Activated naive CD8-positive, alpha-beta T cell (primary cell): Measurements from ENCODE around the gene SMTNL2.

ENCODE experiments used
- H3K27ac Mint-ChIP-seq: one replicate; pipeline ENCODE4 v1.8.0; 2021; ENCODE audit warnings: mixed read lengths
- H3K27me3 Mint-ChIP-seq: one replicate; pipeline ENCODE4 v1.8.0; 2021; ENCODE audit warnings: mixed read lengths
- H3K36me3 Mint-ChIP-seq: one replicate; pipeline ENCODE4 v1.8.0; 2021; ENCODE audit warnings: mixed read lengths
- H3K4me1 Mint-ChIP-seq: one replicate; pipeline ENCODE4 v1.8.0; 2021; ENCODE audit warnings: low read depth, mixed read lengths
- H3K4me3 Mint-ChIP-seq: one replicate; pipeline ENCODE4 v1.8.0; 2021; ENCODE audit warnings: mild to moderate bottlenecking, mixed read lengths
- H3K9me3 Mint-ChIP-seq: one replicate; pipeline ENCODE4 v1.8.0; 2021; ENCODE audit warnings: low read depth, mixed read lengths

SMTNL2 gene

DNA sequence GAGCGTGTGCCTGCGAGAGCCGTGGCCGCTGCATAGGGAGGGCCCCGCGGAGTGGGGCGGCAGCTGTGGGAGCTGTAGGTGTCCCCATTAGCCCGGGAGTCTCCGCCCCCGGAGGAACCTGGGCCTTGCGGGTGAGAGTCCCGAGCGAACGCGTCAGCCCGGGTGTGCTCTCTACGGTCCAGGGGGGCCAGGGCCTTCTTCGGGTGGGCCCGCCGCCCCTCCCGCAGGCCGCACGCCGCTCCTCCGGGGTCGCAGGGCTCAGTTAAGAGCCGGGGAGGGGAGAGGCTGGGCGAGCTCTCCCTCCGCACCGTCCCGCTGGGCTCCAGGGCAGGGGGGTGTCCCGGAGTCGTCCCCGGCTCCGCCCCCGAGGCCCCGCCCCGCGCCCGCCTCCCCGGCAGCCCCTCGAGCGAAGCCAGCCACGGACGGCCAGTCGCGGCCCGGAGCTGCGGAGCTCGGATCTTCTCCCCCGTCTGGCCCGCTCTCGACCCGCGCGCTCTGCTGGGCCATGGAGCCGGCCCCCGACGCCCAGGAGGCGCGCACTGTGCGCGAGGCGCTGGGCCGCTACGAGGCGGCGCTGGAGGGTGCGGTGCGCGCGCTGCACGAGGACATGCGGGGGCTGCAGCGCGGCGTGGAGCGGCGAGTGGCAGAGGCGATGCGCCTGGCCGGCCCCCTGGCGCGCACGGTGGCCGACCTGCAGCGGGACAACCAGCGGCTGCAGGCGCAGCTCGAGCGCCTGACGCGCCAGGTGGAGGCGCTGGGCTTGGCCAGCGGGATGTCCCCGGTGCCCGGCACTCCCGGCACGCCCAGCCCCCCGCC is at the start of gene SMTNL2:
Gene SMTNL2 (plus strand): TSS at position 429 of the 816 bp plus-strand sequence. CDS start 77 bp downstream, at position 506.
- Mint-ChIP-seq H3K4me1 (peaks cover 6% of the 10 kb centered on the region), H3K27me3 (peaks cover 12% of the 10 kb centered on the region), H3K4me3 (peak within 1 kb of the TSS; percentile 83), H3K9me3 (no peaks in the 10 kb centered on the region), H3K36me3 (no peaks in the 10 kb centered on the region), H3K27ac (no peak within 1 kb of the TSS)

DNA sequence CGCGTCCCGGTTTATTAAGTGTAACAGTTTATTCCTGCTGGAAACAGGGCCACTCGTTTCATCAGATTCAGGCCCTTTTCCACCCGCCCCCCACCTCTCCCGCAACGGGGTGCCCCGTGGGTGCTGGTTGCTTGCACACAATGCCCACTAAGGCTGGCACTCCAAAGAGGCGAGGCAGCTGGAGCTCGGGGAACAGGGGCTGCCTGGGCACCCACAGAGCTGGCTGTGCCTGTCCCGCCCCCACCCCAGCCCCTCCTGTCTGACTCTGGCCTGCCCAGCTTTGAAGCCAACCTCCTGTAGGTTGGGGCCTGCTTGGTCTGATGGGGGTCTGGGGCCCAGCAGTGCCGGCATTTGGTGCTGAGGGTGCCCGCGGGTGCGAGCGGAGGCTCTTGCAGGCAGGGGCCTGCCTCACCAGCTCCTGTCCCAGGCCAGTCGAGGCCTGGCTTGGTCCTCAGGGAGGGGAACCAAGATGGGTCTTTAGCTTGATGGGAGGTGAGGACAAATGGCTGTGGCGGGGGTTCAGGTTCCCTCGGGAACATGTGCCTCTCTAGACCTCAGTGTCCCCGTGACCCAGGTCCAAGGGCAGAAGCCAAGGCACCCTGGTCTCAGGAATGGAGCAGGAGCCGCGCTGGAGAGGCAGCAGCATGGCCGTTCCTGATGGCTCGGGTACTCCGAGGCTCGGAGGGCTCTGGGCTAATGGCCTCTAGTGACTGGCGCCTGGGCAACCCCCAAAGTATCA is 49.2 kb upstream of the SMTNL2 start:
- Mint-ChIP-seq H3K27ac (no peak overlapping the region), H3K9me3 (no peaks in the 10 kb centered on the region), H3K4me3 (no peak overlapping the region), H3K27me3 (peaks cover 2% of the 10 kb centered on the region), H3K36me3 (no peaks in the 10 kb centered on the region), H3K4me1 (peaks cover 8% of the 10 kb centered on the region)

GRCh38 chr17:4535667-4536258 is 48.6 kb upstream of the SMTNL2 start:
- no peak overlapping the region for H3K27ac Mint-ChIP-seq
- peaks cover 2% of the 10 kb centered on the region for H3K27me3 Mint-ChIP-seq
- H3K9me3 Mint-ChIP-seq, result no peaks in the 10 kb centered on the region
- H3K4me3 Mint-ChIP-seq, result no peak overlapping the region
- H3K36me3 Mint-ChIP-seq, result no peaks in the 10 kb centered on the region
- peaks cover 8% of the 10 kb centered on the region for H3K4me1 Mint-ChIP-seq

GRCh38 chr17:4536259-4536741 is 48.0 kb upstream of the SMTNL2 start:
- H3K36me3 Mint-ChIP-seq, result no peaks in the 10 kb centered on the region
- H3K27me3 Mint-ChIP-seq, result peaks cover 2% of the 10 kb centered on the region
- no peak overlapping the region for H3K4me3 Mint-ChIP-seq
- H3K4me1 Mint-ChIP-seq, result peaks cover 8% of the 10 kb centered on the region
- no peak overlapping the region for H3K27ac Mint-ChIP-seq
- no peaks in the 10 kb centered on the region for H3K9me3 Mint-ChIP-seq

- H3K4me3 Mint-ChIP-seq, result no peak overlapping the region
- peaks cover 8% of the 10 kb centered on the region for H3K4me1 Mint-ChIP-seq
- no peaks in the 10 kb centered on the region for H3K9me3 Mint-ChIP-seq
- H3K36me3 Mint-ChIP-seq, result no peaks in the 10 kb centered on the region
- H3K27me3 Mint-ChIP-seq, result peaks cover 2% of the 10 kb centered on the region
- H3K27ac Mint-ChIP-seq, result peak overlapping the region; percentile 16
Measured at GRCh38 chr17:4536742-4537411, 47.5 kb upstream of the SMTNL2 start.

GRCh38 chr17:4537451-4538235 is 46.7 kb upstream of the SMTNL2 start:
- no peaks in the 10 kb centered on the region for H3K9me3 Mint-ChIP-seq
- peaks cover 8% of the 10 kb centered on the region for H3K4me1 Mint-ChIP-seq
- no peak overlapping the region for H3K27ac Mint-ChIP-seq
- no peak overlapping the region for H3K4me3 Mint-ChIP-seq
- H3K36me3 Mint-ChIP-seq, result no peaks in the 10 kb centered on the region
- no peaks in the 10 kb centered on the region for H3K27me3 Mint-ChIP-seq

- Mint-ChIP-seq H3K4me3 (no peak overlapping the region), H3K9me3 (no peaks in the 10 kb centered on the region), H3K4me1 (peaks cover 4% of the 10 kb centered on the region), H3K27ac (no peak overlapping the region), H3K27me3 (no peaks in the 10 kb centered on the region), H3K36me3 (no peaks in the 10 kb centered on the region)
Measured at GRCh38 chr17:4538236-4539002, 45.9 kb upstream of the SMTNL2 start.

DNA sequence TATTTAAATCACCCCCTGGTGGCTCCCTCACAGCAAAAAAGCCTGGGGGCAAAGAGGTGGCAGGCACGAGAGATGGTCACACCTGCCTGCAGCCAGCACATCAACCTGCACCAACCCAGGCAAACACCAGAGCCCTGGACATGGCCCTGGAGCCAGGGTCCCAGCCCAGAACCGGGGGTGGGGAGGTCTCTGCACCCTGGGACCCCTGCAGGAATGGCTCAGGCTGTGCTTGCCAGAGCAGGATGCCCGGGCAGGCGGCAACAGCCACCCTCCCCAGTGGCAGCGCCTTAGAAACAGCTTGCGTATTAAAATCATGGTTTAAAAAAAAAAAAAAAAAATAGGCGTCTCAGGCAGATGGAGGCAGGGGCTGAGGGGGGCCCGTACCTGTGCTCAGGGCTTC is 45.3 kb upstream of the SMTNL2 start:
- H3K4me1 Mint-ChIP-seq, result no peaks in the 10 kb centered on the region

DNA sequence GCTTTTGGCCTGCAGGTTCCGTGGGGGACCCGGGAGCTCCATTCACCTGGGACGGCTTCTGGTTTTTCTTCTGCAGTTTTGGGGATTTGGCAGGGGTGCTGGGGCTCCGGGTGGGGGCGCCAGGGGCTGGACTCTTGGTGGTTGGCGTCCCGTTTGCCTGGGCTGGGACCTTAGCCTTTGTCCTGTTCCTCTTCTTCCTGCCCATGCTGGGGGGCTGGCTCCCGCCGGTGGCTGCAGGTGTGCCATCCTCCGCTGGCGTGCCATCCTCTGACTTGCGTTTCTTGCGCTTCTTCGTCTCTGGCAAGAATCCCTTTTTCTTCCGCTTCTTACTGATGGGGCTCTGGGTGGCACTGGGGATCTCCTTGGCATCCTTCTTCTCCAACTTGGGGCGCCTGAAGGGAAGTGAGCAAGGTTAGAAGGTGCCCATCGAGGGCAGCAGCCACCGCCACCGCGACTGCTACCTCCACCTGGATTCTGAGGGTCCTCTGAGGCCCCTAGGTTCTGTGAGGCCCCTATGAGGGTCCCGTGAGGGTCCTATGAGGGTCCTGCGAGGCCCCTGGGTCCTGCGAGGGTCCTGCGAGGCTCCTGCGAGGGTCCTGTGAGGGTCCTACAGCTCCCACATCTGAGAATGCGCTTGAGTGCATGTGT is 44.6 kb upstream of the SMTNL2 start:
- H3K27ac Mint-ChIP-seq, result no peak overlapping the region

More for the DNA sequence above, 45.3 kb upstream of the SMTNL2 start:
- no peak overlapping the region for H3K4me3 Mint-ChIP-seq
- no peak overlapping the region for H3K27ac Mint-ChIP-seq
- no peaks in the 10 kb centered on the region for H3K36me3 Mint-ChIP-seq
- no peaks in the 10 kb centered on the region for H3K9me3 Mint-ChIP-seq
- no peaks in the 10 kb centered on the region for H3K27me3 Mint-ChIP-seq

DNA sequence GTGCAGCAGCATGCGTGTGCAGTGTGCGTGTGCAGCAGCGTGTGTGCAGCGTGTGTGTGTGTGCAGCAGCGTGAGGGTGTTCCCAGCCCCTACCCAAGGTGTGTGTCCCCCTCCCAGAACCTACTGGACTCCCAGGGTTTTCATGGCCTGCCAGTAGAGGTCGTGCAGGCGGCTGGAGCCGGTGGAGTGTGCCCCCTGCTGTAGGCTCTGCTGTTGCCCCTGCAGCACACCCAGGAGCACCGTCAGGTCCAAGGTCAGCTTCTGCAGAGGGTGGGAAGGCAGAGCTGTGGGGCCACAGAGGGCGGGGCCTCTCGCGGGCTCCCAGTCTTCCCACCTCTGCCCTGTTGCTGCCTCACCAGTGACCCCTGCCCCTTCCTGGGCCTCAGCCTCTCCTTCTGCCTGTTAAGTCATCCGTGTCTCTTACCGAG is 44.1 kb upstream of the SMTNL2 start:
- Mint-ChIP-seq H3K9me3 (no peaks in the 10 kb centered on the region), H3K4me3 (no peak overlapping the region), H3K36me3 (no peaks in the 10 kb centered on the region), H3K4me1 (no peaks in the 10 kb centered on the region), H3K27ac (no peak overlapping the region), H3K27me3 (no peaks in the 10 kb centered on the region)

More for the DNA sequence above, 44.6 kb upstream of the SMTNL2 start:
- H3K36me3 Mint-ChIP-seq, result no peaks in the 10 kb centered on the region
- H3K9me3 Mint-ChIP-seq, result no peaks in the 10 kb centered on the region
- no peaks in the 10 kb centered on the region for H3K27me3 Mint-ChIP-seq
- H3K4me1 Mint-ChIP-seq, result no peaks in the 10 kb centered on the region
- no peak overlapping the region for H3K4me3 Mint-ChIP-seq

DNA sequence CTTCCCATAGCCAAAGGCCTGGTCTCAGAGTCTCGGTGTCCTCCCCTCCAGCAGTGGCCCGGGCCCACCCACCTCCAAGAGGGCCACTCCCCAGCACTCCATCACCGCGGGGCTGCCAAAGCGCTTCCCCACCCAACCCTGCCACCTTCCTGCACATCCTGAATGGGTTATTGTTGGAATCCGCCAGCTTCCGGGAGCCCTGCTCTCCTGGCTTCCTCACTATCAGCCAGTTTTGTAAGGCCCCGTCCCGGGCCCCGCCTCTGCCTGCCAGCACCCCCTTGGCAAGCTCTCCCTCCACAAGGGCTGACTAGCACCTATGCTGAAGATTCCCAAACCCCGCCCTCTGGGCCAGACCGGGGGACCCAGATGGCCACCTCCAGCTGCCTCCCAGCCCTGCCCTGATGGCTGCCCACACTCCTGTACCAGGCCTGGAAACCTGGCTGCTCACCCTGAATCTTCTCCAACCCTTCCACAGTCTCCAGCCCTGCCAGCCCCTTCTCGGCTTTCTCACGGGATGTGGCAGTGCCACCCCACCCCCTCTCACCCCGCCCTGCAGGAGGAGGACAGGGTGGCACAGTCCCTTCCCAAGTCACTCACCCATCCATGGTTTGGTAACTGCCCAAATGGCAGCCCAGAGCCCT is 43.5 kb upstream of the SMTNL2 start:
- H3K4me1 Mint-ChIP-seq, result no peaks in the 10 kb centered on the region
- H3K4me3 Mint-ChIP-seq, result no peak overlapping the region
- H3K36me3 Mint-ChIP-seq, result no peaks in the 10 kb centered on the region
- no peaks in the 10 kb centered on the region for H3K27me3 Mint-ChIP-seq
- H3K27ac Mint-ChIP-seq, result no peak overlapping the region
- H3K9me3 Mint-ChIP-seq, result no peaks in the 10 kb centered on the region

DNA sequence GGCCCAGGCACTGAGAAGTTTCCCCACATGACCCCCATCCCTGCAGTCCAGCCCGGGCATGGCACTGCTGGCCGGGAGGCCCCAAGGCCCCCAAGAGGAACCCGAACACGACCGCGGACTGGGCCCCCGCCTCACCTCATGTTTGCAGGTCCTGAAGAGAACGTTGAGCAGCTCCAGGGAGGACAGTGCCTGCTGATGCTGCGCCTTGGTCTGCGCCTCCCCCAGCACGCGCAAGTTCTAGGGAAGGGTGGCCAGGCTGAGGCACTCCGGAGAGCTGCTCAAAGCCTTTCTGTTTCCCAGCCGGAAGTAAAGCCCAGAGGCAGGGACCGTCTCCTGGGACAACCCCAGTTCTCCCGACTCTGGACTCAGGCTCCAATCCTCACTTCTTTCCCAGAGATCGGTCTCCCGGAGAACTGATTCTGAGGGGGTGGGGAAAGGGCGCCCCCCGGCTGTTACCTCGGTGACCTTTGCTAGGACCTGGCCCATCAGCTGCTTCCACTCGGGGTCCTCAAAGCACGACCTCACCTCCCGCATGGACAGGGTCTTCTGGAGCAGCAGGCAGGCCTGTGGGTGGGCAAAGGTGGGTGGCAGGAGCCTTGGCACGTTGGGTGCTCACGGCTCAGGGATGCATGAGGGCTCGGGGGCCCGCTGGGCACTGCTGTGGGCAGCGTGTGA is 42.9 kb upstream of the SMTNL2 start:
- no peaks in the 10 kb centered on the region for H3K36me3 Mint-ChIP-seq
- no peak overlapping the region for H3K27ac Mint-ChIP-seq
- no peaks in the 10 kb centered on the region for H3K9me3 Mint-ChIP-seq

More for the DNA sequence above, 42.9 kb upstream of the SMTNL2 start:
- Mint-ChIP-seq H3K27me3 (no peaks in the 10 kb centered on the region), H3K4me1 (no peaks in the 10 kb centered on the region), H3K4me3 (no peak overlapping the region)
